ENCODE measurements around the gene CABLES1.

Gene CABLES1

DNA sequence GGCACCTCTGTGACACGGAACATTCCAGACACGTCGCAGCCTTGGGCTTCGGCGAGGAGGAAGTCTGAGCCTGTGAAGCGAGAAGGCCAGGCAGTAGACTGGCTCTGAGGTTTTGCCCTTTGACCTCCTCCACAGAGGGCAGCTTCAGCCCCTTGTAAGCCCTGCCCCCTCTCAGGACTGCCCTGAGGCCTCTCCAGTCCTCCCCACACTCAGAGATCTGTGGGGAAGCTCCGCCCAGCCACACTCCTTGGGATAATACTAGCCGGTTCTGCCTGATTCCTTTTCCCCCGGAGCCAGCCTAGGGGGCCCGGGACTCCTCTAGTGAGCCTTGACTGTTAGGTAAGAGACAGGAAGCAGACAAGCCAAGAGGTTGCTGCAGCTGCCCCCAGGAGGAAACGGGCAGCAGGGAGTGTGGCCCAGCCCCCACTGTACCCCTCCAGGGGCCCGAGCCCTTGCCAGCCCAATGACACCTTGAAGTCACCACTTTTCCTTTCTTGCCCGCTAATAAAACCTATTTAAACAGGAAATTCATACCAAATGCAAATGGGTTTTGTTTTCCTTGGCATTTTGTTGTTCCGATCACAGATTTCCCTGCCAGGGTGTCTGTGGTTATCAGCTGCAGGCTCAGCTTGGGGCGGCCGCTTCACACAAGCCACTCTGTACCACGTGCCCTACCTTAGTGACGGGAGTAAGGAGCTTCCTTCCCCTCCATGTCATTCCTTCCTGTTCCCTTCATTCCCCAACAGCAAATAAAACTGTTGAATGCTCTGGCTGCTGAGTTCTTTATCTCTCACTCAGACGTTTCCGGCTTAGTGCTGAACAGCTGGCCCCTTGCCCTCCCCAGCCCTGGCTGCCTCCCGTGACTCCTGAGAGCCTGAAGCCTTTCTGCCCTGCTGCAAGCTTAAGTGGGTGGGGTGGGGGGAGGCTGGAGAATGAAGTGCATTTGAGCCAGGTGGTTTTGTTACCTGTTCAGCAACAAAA, 124.7 kb downstream of the CABLES1 start:
- H3K4me3 ChIP-seq (replicated peaks; ENCODE audit: low read depth, low read length), result no peak overlapping the region
- peak; percentile 48 for DNase-seq (ENCODE audit: extremely low read depth, insufficient read length)
- TF ChIP-seq, protein P1, sequence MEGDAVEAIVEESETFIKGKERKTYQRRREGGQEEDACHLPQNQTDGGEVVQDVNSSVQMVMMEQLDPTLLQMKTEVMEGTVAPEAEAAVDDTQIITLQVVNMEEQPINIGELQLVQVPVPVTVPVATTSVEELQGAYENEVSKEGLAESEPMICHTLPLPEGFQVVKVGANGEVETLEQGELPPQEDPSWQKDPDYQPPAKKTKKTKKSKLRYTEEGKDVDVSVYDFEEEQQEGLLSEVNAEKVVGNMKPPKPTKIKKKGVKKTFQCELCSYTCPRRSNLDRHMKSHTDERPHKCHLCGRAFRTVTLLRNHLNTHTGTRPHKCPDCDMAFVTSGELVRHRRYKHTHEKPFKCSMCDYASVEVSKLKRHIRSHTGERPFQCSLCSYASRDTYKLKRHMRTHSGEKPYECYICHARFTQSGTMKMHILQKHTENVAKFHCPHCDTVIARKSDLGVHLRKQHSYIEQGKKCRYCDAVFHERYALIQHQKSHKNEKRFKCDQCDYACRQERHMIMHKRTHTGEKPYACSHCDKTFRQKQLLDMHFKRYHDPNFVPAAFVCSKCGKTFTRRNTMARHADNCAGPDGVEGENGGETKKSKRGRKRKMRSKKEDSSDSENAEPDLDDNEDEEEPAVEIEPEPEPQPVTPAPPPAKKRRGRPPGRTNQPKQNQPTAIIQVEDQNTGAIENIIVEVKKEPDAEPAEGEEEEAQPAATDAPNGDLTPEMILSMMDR (IDR thresholded peaks at IDR 0.05; ENCODE audit: insufficient read depth, low read length, poor library complexity, severe bottlenecking), result no peak
- H3K27me3 ChIP-seq (replicated peaks; ENCODE audit: control insufficient read depth, insufficient read depth, low read length), result no peaks in the 10 kb centered on the region
- H3K36me3 ChIP-seq (ENCODE audit: control insufficient read depth, insufficient read depth, low read length), result peaks cover 3% of the 10 kb centered on the region

- H3K27me3 ChIP-seq (replicated peaks; ENCODE audit: control insufficient read depth, insufficient read depth, low read length), result no peaks in the 10 kb centered on the region
- peaks cover 1% of the 10 kb centered on the region; the same call in 1 of the 2 replicates for H3K36me3 ChIP-seq (ENCODE audit: control insufficient read depth, insufficient read depth, low read length)
- no peak for DNase-seq (ENCODE audit: extremely low read depth, insufficient read length)
- TF ChIP-seq, protein P1 (IDR thresholded peaks at IDR 0.05; ENCODE audit: insufficient read depth, low read length, poor library complexity, severe bottlenecking), result no peak
- H3K4me3 ChIP-seq (replicated peaks; ENCODE audit: low read depth, low read length), result no peak overlapping the region
Observed at GRCh38 chr18:23260926-23261590, 125.8 kb downstream of the CABLES1 start.

- DNase-seq (ENCODE audit: extremely low read depth, insufficient read length), result no peak
- Histone ChIP-seq H3K4me3 (replicated peaks; ENCODE audit: low read depth, low read length) (no peak overlapping the region), H3K36me3 (ENCODE audit: control insufficient read depth, insufficient read depth, low read length) (no peaks in the 10 kb centered on the region), H3K27me3 (replicated peaks; ENCODE audit: control insufficient read depth, insufficient read depth, low read length) (no peaks in the 10 kb centered on the region)
- TF ChIP-seq, protein P1 (IDR thresholded peaks at IDR 0.05; ENCODE audit: insufficient read depth, low read length, poor library complexity, severe bottlenecking), result no peak
Observed at GRCh38 chr18:23263551-23264235, 128.4 kb downstream of the CABLES1 start.

DNA sequence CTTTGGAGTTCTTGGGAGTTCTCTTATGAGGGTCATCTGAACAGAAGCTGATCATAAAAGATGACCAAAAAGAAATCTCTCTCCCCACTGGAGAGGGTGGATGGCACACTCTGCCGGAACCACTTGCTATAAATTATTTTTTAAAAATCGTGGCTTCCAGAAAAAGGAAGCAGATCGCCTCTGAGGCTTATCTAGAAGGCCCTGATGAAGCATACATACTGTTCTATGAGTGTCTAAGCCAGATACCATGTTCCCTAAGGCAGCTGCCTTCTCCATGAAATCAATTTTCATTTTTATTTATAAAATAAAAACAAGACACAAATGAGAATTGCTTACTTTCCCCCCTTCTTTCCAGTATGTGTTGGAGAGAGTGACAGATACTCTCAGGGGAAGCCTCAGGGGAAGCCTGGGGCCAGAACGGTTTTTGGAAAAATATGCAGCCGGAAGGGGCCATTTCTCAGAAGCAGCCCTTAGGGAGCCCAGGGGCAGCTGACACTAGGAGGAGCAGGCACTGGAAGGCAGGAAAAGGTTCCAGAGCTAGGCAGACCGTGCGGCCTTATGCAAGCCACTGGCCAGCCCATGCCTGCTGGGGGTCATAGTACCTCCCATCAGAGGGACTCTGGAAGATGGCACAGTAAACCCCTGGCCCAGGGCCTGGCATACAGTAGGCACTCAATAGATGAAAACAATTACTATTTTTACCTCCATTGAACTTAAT, 130.6 kb downstream of the CABLES1 start:
- H3K4me3 ChIP-seq (replicated peaks; ENCODE audit: low read depth, low read length), result no peak overlapping the region
- TF ChIP-seq, protein P1 (IDR thresholded peaks at IDR 0.05; ENCODE audit: insufficient read depth, low read length, poor library complexity, severe bottlenecking), result no peak
- DNase-seq (ENCODE audit: extremely low read depth, insufficient read length), result no peak
- H3K27me3 ChIP-seq (replicated peaks; ENCODE audit: control insufficient read depth, insufficient read depth, low read length), result no peaks in the 10 kb centered on the region
- no peaks in the 10 kb centered on the region for H3K36me3 ChIP-seq (ENCODE audit: control insufficient read depth, insufficient read depth, low read length)

DNA sequence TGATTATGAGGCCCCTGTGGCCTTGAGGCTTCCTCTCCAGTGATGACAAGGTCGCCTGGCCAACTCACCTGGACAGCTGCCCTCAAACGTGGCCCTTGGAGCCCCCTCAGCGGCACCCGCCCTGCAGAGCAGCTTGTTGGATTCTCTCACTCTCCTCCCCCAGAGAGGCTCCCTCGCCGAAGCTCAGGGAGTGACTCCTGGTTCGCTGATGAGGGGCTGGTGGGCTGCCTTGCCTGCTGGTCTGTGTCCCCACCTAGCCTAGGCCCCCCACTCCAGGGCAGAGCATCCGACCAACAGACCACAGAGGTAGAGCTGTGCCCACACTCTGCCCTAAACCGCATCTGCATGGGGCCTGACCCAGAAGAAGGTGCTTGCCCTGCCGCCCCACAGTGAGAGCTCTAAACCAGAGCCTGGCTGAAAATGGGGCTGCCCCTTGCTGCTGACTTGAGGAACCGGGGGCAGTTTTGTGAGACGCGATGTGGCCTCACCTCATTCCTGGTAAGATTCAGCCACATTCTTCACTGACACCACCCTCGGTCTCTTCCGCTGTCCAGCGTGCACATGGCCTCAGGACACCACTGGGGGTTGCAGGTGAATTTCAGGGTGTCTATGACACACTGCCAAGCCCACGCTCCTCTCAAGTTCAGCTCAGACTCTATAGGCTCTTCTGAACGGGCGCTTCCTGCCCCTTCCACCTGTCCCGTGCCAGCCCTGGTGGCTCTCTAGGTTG, 131.6 kb downstream of the CABLES1 start:
- TF ChIP-seq, protein P1 (IDR thresholded peaks at IDR 0.05; ENCODE audit: insufficient read depth, low read length, poor library complexity, severe bottlenecking), result no peak
- no peaks in the 10 kb centered on the region for H3K27me3 ChIP-seq (replicated peaks; ENCODE audit: control insufficient read depth, insufficient read depth, low read length)
- DNase-seq (ENCODE audit: extremely low read depth, insufficient read length), result no peak
- H3K4me3 ChIP-seq (replicated peaks; ENCODE audit: low read depth, low read length), result no peak overlapping the region
- H3K36me3 ChIP-seq (ENCODE audit: control insufficient read depth, insufficient read depth, low read length), result no peaks in the 10 kb centered on the region
